Fibroblast of lung (primary cell): ENCODE data around the gene ZBP1. TPM values are rescaled to one million over a fixed set of nuclear protein-coding genes. Genes with fewer than 3 reads are reported as not detected.

Source experiments
- DNase-seq, 2 donors: peaks; one replicate each; pipeline versions ENCODE4 v3.0.0 to v3.0.0-alpha.2; 2010; ENCODE audit warnings: low read depth in 2 of 2
- H2AFZ ChIP-seq: 2 replicates; pipeline ENCODE4 v1.5.1; 2012; ENCODE audit warnings: low read length, control low read depth, inconsistent platforms
- H3K27ac ChIP-seq: 2 replicates; pipeline ENCODE4 v1.5.1; 2011; ENCODE audit warnings: low read length, control low read depth; ENCODE audit not compliant: insufficient read depth
- H3K27me3 ChIP-seq: 2 replicates; pipeline ENCODE4 v1.5.1; 2011; ENCODE audit warnings: mild to moderate bottlenecking, low read length; ENCODE audit not compliant: control insufficient read depth, insufficient read depth
- H3K36me3 ChIP-seq: 2 replicates; pipeline ENCODE4 v1.5.1; 2011; ENCODE audit warnings: low read length; ENCODE audit not compliant: control insufficient read depth, insufficient read depth
- H3K4me1 ChIP-seq: 2 replicates; pipeline ENCODE4 v1.5.1; 2011; ENCODE audit warnings: low read length; ENCODE audit not compliant: control insufficient read depth, insufficient read depth; ENCODE audit errors: extremely low read depth
- H3K4me2 ChIP-seq: 2 replicates; pipeline ENCODE4 v1.5.1; 2011; ENCODE audit warnings: low read length, control low read depth; ENCODE audit not compliant: insufficient read depth; ENCODE audit errors: extremely low read depth
- H3K4me3 ChIP-seq, 4 experiments: fragments of 200-600 bp in 1 of 4; sonication (generic) in 1 of 4; replicated peaks in 1 of 4; 2 replicates each; pipeline ENCODE4 v1.5.1; 2011 to 2016; ENCODE audit warnings: low read length in 4 of 4, low read depth in 3 of 4, mild to moderate bottlenecking in 3 of 4, control low read depth in 2 of 4, inconsistent platforms in 1 of 4, mixed read lengths in 1 of 4; ENCODE audit not compliant: insufficient read depth in 1 of 4; ENCODE audit errors: control extremely low read depth in 1 of 4
- H3K79me2 ChIP-seq: 2 replicates; pipeline ENCODE4 v1.5.1; 2012; ENCODE audit warnings: mild to moderate bottlenecking, low read length, inconsistent platforms; ENCODE audit not compliant: control insufficient read depth, insufficient read depth
- H3K9ac ChIP-seq: 2 replicates; pipeline ENCODE4 v1.5.1; 2011; ENCODE audit warnings: mild to moderate bottlenecking, low read length, control low read depth; ENCODE audit not compliant: insufficient read depth
- H3K9me3 ChIP-seq: 2 replicates; pipeline ENCODE4 v1.5.1; 2012; ENCODE audit warnings: low read depth, low read length; ENCODE audit not compliant: control insufficient read depth, insufficient read depth
- H4K20me1 ChIP-seq: 2 replicates; pipeline ENCODE4 v1.5.1; 2011; ENCODE audit warnings: low read length; ENCODE audit not compliant: control insufficient read depth, insufficient read depth; ENCODE audit errors: extremely low read depth
- EZH2 ChIP-seq: IDR thresholded peaks from 2 replicates; pipeline ENCODE4 v1.5.1; 2012; ENCODE audit warnings: low read length, control low read depth, mild to moderate bottlenecking; ENCODE audit errors: missing control alignments
- polyA plus RNA-seq, 2 donors: library from polyadenylated mRNA; depleted of rRNA in 1 of 2; stranded (reverse) in 1 of 2; unstranded in 1 of 2; fragments of >200 nt; gene quantifications; 2 replicates each; pipeline ENCODE4 v1.2.1, GENCODE V29; 2011 to 2012; ENCODE audit warnings: missing spikeins in 1 of 2
- total RNA-seq: library from RNA; depleted of rRNA; stranded (reverse); fragments of >200 nt; gene quantifications from 2 replicates; pipeline ENCODE4 v1.2.1, GENCODE V29; 2014
- TF ChIP-seq, protein P1 (sequence below), 2 donors: IDR thresholded peaks in 1 of 2; conservative IDR thresholded peaks in 1 of 2; 1 replicate in 1 of 2; 2 replicates in 1 of 2; pipeline ENCODE4 v1.5.1; 2011 to 2012; ENCODE audit warnings: low read length in 2 of 2, control low read depth in 1 of 2, inconsistent platforms in 1 of 2, low read depth in 1 of 2, mild to moderate bottlenecking in 1 of 2

The ZBP1 gene
- total and polyA plus RNA-seq, 2 donors (not counting 1 experiment from before 2014, with no cell fraction given): not detected

DNA sequence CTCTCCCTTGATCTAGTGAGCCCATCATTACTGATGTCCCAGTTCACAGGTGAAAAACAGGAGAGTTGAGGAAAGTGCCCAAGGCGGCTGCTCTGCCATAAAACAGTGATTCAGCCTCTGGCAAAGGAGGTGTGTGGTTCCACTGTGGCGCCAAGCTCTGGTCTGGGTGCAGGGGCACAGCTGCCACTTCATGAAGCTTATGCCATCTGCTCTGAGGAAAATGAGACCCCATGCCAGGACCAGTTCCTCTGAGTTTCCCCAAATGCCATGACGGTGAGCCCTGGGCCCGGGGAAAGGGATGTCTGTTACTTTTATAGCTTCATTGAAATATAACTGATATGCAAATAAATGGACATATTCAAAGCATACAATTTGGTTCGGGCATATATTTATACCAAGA lies 33.7 kb upstream of the ZBP1 start:
- Histone ChIP-seq H3K36me3 (no peaks in the 10 kb centered on the region), H4K20me1 (no peaks in the 10 kb centered on the region), H3K27ac (no peak overlapping the region), H3K79me2 (no peaks in the 10 kb centered on the region), H3K9ac (no peak overlapping the region), H3K9me3 (no peaks in the 10 kb centered on the region), H3K4me2 (no peak overlapping the region), H3K4me3 (no peak overlapping the region), H2AFZ (no peak overlapping the region), H3K4me1 (no peaks in the 10 kb centered on the region), H3K27me3 (no peaks in the 10 kb centered on the region)
- no peak for DNase-seq
- TF ChIP-seq, protein P1, sequence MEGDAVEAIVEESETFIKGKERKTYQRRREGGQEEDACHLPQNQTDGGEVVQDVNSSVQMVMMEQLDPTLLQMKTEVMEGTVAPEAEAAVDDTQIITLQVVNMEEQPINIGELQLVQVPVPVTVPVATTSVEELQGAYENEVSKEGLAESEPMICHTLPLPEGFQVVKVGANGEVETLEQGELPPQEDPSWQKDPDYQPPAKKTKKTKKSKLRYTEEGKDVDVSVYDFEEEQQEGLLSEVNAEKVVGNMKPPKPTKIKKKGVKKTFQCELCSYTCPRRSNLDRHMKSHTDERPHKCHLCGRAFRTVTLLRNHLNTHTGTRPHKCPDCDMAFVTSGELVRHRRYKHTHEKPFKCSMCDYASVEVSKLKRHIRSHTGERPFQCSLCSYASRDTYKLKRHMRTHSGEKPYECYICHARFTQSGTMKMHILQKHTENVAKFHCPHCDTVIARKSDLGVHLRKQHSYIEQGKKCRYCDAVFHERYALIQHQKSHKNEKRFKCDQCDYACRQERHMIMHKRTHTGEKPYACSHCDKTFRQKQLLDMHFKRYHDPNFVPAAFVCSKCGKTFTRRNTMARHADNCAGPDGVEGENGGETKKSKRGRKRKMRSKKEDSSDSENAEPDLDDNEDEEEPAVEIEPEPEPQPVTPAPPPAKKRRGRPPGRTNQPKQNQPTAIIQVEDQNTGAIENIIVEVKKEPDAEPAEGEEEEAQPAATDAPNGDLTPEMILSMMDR (conservative IDR thresholded peaks at IDR 0.05 in 1 of 2, IDR thresholded peaks at IDR 0.05 in 1 of 2; ENCODE audit: low read depth in 1 of 2, low read length in 2 of 2): no peak
- no peak for TF ChIP-seq EZH2

DNA sequence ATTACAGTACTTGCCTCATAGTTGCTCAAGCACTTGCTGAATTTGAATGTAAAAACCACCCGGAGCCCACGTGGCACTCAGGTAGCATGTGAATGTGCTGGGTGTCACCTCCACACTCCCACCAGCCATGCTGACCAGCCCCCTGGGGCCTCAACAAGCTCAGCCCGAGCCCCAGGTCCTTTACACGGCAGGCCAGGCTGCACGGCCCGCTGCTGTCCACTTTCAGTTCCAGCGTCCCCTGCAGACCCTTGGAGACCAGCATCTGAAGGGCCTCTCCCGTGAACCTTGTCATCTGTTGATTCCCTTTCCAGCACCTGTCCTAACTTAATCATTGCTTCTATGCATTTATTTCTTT lies 33.3 kb upstream of the ZBP1 start:
- no peak overlapping the region for H3K27ac ChIP-seq
- H3K27me3 ChIP-seq: no peaks in the 10 kb centered on the region
- H3K4me2 ChIP-seq: no peak overlapping the region
- DNase-seq: no peak
- no peaks in the 10 kb centered on the region for H3K9me3 ChIP-seq
- H4K20me1 ChIP-seq: no peaks in the 10 kb centered on the region
- no peak overlapping the region for H2AFZ ChIP-seq
- H3K36me3 ChIP-seq: no peaks in the 10 kb centered on the region
- H3K4me3 ChIP-seq: no peak overlapping the region
- H3K79me2 ChIP-seq: no peaks in the 10 kb centered on the region
- no peaks in the 10 kb centered on the region for H3K4me1 ChIP-seq
- TF ChIP-seq, protein P1 (conservative IDR thresholded peaks at IDR 0.05 in 1 of 2, IDR thresholded peaks at IDR 0.05 in 1 of 2; ENCODE audit: low read depth in 1 of 2, low read length in 2 of 2): no peak
- TF ChIP-seq EZH2: no peak
- no peak overlapping the region for H3K9ac ChIP-seq

DNA sequence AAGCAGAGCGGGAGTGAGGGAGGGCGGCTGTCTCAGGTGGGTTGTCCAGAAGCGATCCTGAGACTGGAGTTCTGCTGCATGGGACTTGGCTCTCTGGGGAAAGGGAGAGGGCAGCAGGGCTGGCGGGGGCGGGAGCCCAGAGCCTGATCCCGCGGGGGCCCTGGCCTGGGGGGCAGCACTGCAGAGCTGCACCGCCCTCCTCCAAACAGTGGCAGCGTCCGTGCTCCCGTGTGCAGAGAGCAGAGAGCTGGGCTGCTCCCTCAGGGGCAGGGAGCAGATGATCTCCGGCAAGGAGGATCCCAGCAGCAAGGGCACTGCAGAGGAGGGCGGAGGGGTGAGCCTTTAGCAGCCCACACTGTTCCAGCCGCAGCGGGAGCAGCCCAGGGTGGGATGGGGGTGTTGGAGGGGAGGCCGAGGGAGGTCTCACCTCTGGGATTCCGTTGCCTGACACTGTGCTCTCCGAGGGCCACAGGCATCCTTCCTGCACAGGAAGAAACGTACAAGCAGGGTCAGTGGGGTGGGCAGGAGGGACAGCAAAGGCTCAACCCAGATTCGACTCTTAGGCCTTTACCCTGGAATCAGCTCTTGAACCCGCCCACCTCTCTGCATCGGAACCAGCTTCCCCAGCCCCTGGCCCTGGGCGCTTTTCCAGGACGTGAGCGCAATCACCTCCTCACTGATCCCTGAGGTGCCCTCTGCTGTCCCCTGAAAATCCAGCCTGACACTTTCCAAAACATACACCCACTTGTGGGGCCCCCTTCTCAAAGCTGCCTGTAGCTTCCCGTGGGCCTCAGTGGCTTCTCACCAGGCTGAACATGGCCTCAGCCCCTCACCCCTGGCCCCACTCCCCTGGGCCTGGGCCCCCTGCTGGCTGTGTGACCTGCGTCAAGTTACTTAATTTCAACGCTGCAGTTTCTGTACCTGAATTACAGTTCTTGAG lies 32.6 kb upstream of the ZBP1 start:
- H3K4me3 ChIP-seq: no peak overlapping the region
- no peaks in the 10 kb centered on the region for H3K27me3 ChIP-seq
- H3K9ac ChIP-seq: no peak overlapping the region
- H3K36me3 ChIP-seq: no peaks in the 10 kb centered on the region
- H3K9me3 ChIP-seq: no peaks in the 10 kb centered on the region
- no peak overlapping the region for H3K27ac ChIP-seq
- H2AFZ ChIP-seq: no peak overlapping the region
- H3K4me2 ChIP-seq: no peak overlapping the region
- no peaks in the 10 kb centered on the region for H3K79me2 ChIP-seq
- no peaks in the 10 kb centered on the region for H3K4me1 ChIP-seq
- TF ChIP-seq, protein P1 (conservative IDR thresholded peaks at IDR 0.05 in 1 of 2, IDR thresholded peaks at IDR 0.05 in 1 of 2; ENCODE audit: low read depth in 1 of 2, low read length in 2 of 2): no peak
- TF ChIP-seq EZH2: no peak
- DNase-seq: no peak
- no peaks in the 10 kb centered on the region for H4K20me1 ChIP-seq
